NOMO-1 treated with dmso at 0.1 percent for 144 hours (cell line): ENCODE results near the gene PRPF40B.
"Not testable (repeated sequence)": the region's sequence is repeated elsewhere in the genome, so short reads cannot be mapped to it uniquely, and the experiment has no call there.

Experiments
- DNase-seq: peaks from one replicate; lab custom pipeline; 2025; ENCODE audit not compliant: unreplicated experiment; lab: John Stamatoyannopoulos, UW

PRPF40B gene

GRCh38 chr12:49609059-49609874 is 14.1 kb upstream of the PRPF40B start:
- no peak for DNase-seq

- DNase-seq, result no peak
These were observed 13.5 kb upstream of the PRPF40B start for GRCh38 chr12:49609875-49610154.

GRCh38 chr12:49610785-49611184 is 12.6 kb upstream of the PRPF40B start:
- not testable (repeated sequence) for DNase-seq

GRCh38 chr12:49612210-49612609 is 11.2 kb upstream of the PRPF40B start:
- no peak for DNase-seq

GRCh38 chr12:49615725-49616124 is 7.6 kb upstream of the PRPF40B start:
- DNase-seq, result no peak

- DNase-seq, result no peak
These were observed 6.7 kb upstream of the PRPF40B start for GRCh38 chr12:49616533-49617219.

- no peak for DNase-seq
These were observed 4.8 kb upstream of the PRPF40B start for GRCh38 chr12:49618576-49618975.

- no peak for DNase-seq
These were observed 4.1 kb upstream of the PRPF40B start for GRCh38 chr12:49619286-49619685.

- DNase-seq, result no peak
These were observed 1.5 kb upstream of the PRPF40B start for GRCh38 chr12:49621651-49622500.

- DNase-seq, result peak; percentile 27
These were observed 740 bp upstream of the PRPF40B start for GRCh38 chr12:49622501-49623141.

GRCh38 chr12:49624921-49625577 is 1.7 kb downstream of the PRPF40B start:
- DNase-seq, result no peak

GRCh38 chr12:49626169-49626835 is 2.9 kb downstream of the PRPF40B start:
- no peak for DNase-seq

- DNase-seq, result no peak
These were observed 3.5 kb downstream of the PRPF40B start for GRCh38 chr12:49626836-49627235.

- no peak for DNase-seq
These were observed 4.5 kb downstream of the PRPF40B start for GRCh38 chr12:49627752-49628360.

GRCh38 chr12:49631336-49631907 is 8.1 kb downstream of the PRPF40B start:
- no peak for DNase-seq

GRCh38 chr12:49632401-49632800 is 9.0 kb downstream of the PRPF40B start:
- DNase-seq, result no peak

- no peak for DNase-seq
These were observed 9.8 kb downstream of the PRPF40B start for GRCh38 chr12:49632986-49633702.

- DNase-seq, result no peak
These were observed 10.5 kb downstream of the PRPF40B start for GRCh38 chr12:49633703-49634345.
